Brain microvascular endothelial cell (primary cell): ENCODE results near the gene RPRD1A.
"Not testable (repeated sequence)": the region's sequence is repeated elsewhere in the genome, so short reads cannot be mapped to it uniquely, and the experiment has no call there.

Experiments used
- DNase-seq: peaks from one replicate; pipeline ENCODE4 v3.0.0-alpha.2; 2020
- H3K27ac ChIP-seq: fragments of 250-450 bp; sonication (Bioruptor Pico); 2 replicates; pipeline ENCODE4 v1.5.1; 2020; ENCODE audit warnings: mild to moderate bottlenecking, moderate library complexity
- H3K27me3 ChIP-seq: fragments of 250-450 bp; sonication (Bioruptor Pico); replicated peaks from 2 replicates; pipeline ENCODE4 v1.5.1; 2020; ENCODE audit warnings: mild to moderate bottlenecking
- H3K36me3 ChIP-seq: fragments of 250-450 bp; sonication (Bioruptor Pico); replicated peaks from 2 replicates; pipeline ENCODE4 v1.5.1; 2020; ENCODE audit warnings: mild to moderate bottlenecking
- H3K4me3 ChIP-seq: 2 replicates; pipeline ENCODE4 v1.5.1; 2011; ENCODE audit warnings: low read depth, mild to moderate bottlenecking, control low read depth, low read length, moderate library complexity
- CTCF ChIP-seq: IDR thresholded peaks from 2 replicates; pipeline ENCODE4 v1.5.1; 2011; ENCODE audit warnings: low read depth, mild to moderate bottlenecking, moderate library complexity, low read length, control low read depth, inconsistent platforms; ENCODE audit errors: missing control alignments
- in situ Hi-C: cut with HindIII; loops from 2 replicates; pipeline ENCODE4 v1.10.0; 2017; ENCODE audit warnings: low sequenced_read_pairs, low pct_ligation_motif_present

Gene RPRD1A

GRCh38 chr18:36086186-36086585 is 18.8 kb upstream of the RPRD1A start:
- TF ChIP-seq CTCF = no peak
- in situ Hi-C loops = no loop called here

GRCh38 chr18:36085195-36085594 is 17.8 kb upstream of the RPRD1A start:
- in situ Hi-C loops = no loop called here
- no peak for DNase-seq
- no peak for TF ChIP-seq CTCF
- no peak overlapping the region for H3K4me3 ChIP-seq
- no peaks in the 10 kb centered on the region for H3K36me3 ChIP-seq
- no peak overlapping the region for H3K27ac ChIP-seq
- H3K27me3 ChIP-seq = no peaks in the 10 kb centered on the region

More at GRCh38 chr18:36086186-36086585, 18.8 kb upstream of the RPRD1A start:
- DNase-seq = no peak
- no peak overlapping the region for H3K27ac ChIP-seq
- H3K4me3 ChIP-seq = no peak overlapping the region
- H3K36me3 ChIP-seq = no peaks in the 10 kb centered on the region
- H3K27me3 ChIP-seq = no peaks in the 10 kb centered on the region

GRCh38 chr18:36083729-36084128 is 16.4 kb upstream of the RPRD1A start:
- no peak for DNase-seq
- no peak for TF ChIP-seq CTCF

GRCh38 chr18:36081118-36081517 is 13.8 kb upstream of the RPRD1A start:
- H3K4me3 ChIP-seq, H3K27ac ChIP-seq, H3K36me3 ChIP-seq, DNase-seq, in situ Hi-C loops, H3K27me3 ChIP-seq: not testable (repeated sequence)

More at GRCh38 chr18:36083729-36084128, 16.4 kb upstream of the RPRD1A start:
- in situ Hi-C loops = no loop called here
- H3K27me3 ChIP-seq = no peaks in the 10 kb centered on the region
- H3K27ac ChIP-seq = no peak overlapping the region
- no peak overlapping the region for H3K4me3 ChIP-seq
- H3K36me3 ChIP-seq = no peaks in the 10 kb centered on the region

GRCh38 chr18:36078751-36079529 is 11.6 kb upstream of the RPRD1A start:
- TF ChIP-seq CTCF = no peak
- H3K27me3 ChIP-seq = no peaks in the 10 kb centered on the region
- no peak overlapping the region for H3K27ac ChIP-seq
- no peak overlapping the region for H3K4me3 ChIP-seq
- H3K36me3 ChIP-seq = no peaks in the 10 kb centered on the region
- peak; percentile 74 for DNase-seq
- in situ Hi-C loops = no loop called here

- H3K27me3 ChIP-seq, DNase-seq, H3K27ac ChIP-seq, H3K36me3 ChIP-seq, in situ Hi-C loops, H3K4me3 ChIP-seq: not testable (repeated sequence)
These were observed 10.4 kb upstream of the RPRD1A start for GRCh38 chr18:36077764-36078163.
